ENCODE measurements around the gene MTG1.
A peak's percentile ranks its signal among the peaks of the same experiment; 100 is the strongest.
"Not testable (repeated sequence)": the region's sequence is repeated elsewhere in the genome, so short reads cannot be mapped to it uniquely, and the experiment has no call there.

MTG1 gene

GRCh38 chr10:133438711-133439273 is 44.8 kb downstream of the MTG1 start:
- no peaks in the 10 kb centered on the region for H3K9me3 ChIP-seq (ENCODE audit: insufficient read depth, low read length)

DNA sequence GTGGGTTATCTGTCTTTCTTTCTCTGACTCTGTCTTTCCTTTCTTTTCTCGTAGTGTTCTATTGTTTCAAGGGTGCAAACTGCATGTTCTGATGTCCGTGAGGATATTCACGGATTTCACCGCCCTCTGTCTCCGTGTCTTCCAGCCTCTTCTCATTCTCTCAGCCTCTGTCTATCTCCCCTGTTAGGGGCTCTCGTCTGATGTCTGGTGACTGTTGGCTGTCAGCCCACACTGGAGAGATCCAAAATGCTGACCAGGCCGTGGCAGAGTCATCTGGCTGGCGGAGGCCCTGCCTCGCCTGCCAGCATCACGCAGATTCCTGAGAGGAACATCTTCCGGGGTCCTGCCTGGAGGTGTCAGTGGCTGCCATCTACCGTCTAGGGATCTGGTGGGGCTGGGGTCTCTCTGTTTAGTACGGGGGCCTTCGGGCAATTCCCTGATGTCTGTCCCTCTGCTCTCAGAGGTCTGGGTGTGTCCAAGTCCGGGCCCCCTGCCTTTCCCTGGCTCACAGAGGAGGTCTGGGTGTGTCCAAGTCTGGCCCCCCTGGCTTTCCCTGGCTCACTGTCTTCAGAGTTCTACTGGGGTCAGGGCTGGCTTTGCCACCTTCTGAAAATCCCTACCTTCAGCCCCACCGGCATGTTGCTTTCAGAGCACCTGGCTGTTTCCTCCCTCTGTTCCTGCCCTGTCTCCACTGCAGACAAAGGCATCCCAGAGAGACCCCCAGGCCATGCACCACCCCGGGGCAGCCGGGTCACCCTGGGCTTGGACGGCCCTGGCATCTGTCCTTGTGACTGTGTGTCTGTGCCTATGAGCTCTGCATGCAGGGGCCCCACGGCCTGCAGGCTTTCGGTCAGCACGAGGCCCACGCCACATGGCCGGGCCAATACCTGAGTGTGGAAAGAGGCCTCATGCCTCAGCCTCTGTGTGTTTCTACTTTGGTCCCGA is 45.8 kb downstream of the MTG1 start:
- no peaks in the 10 kb centered on the region for H3K79me2 ChIP-seq (ENCODE audit: low read length)
- H2AFZ ChIP-seq (ENCODE audit: low read depth, low read length) = no peak overlapping the region
- peaks cover 3% of the 10 kb centered on the region; the same call in 1 of the 2 replicates for H3K4me1 ChIP-seq (ENCODE audit: low read length)
- no peak overlapping the region for H3K4me2 ChIP-seq (ENCODE audit: low read length)
- TF ChIP-seq, protein P1, sequence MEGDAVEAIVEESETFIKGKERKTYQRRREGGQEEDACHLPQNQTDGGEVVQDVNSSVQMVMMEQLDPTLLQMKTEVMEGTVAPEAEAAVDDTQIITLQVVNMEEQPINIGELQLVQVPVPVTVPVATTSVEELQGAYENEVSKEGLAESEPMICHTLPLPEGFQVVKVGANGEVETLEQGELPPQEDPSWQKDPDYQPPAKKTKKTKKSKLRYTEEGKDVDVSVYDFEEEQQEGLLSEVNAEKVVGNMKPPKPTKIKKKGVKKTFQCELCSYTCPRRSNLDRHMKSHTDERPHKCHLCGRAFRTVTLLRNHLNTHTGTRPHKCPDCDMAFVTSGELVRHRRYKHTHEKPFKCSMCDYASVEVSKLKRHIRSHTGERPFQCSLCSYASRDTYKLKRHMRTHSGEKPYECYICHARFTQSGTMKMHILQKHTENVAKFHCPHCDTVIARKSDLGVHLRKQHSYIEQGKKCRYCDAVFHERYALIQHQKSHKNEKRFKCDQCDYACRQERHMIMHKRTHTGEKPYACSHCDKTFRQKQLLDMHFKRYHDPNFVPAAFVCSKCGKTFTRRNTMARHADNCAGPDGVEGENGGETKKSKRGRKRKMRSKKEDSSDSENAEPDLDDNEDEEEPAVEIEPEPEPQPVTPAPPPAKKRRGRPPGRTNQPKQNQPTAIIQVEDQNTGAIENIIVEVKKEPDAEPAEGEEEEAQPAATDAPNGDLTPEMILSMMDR (IDR thresholded peaks at IDR 0.05; ENCODE audit: low read depth, low read length) = no peak
- TF ChIP-seq EZH2phosphoT487 (IDR thresholded peaks at IDR 0.05; ENCODE audit: low read depth) = no peak
- H3K4me3 ChIP-seq (ENCODE audit: low read length) = no peak overlapping the region
- no peak overlapping the region for H3K27ac ChIP-seq (ENCODE audit: low read length)
- H3K9ac ChIP-seq (ENCODE audit: low read length) = no peak overlapping the region
- no peaks in the 10 kb centered on the region for H4K20me1 ChIP-seq (ENCODE audit: insufficient read depth, low read length)
- H3K36me3 ChIP-seq (replicated peaks; ENCODE audit: low read depth, low read length) = no peaks in the 10 kb centered on the region
- no peaks in the 10 kb centered on the region for H3K9me3 ChIP-seq (ENCODE audit: insufficient read depth, low read length)
- H3K27me3 ChIP-seq (ENCODE audit: low read depth, low read length) = no peaks in the 10 kb centered on the region

More at GRCh38 chr10:133438711-133439273, 44.8 kb downstream of the MTG1 start:
- no peaks in the 10 kb centered on the region for H3K79me2 ChIP-seq (ENCODE audit: low read length)
- peaks cover 3% of the 10 kb centered on the region; the same call in 1 of the 2 replicates for H3K4me1 ChIP-seq (ENCODE audit: low read length)
- peak overlapping the region; percentile 30; the same call in 1 of the 2 replicates for H3K4me2 ChIP-seq (ENCODE audit: low read length)
- H3K36me3 ChIP-seq (replicated peaks; ENCODE audit: low read depth, low read length) = no peaks in the 10 kb centered on the region
- no peaks in the 10 kb centered on the region for H3K27me3 ChIP-seq (ENCODE audit: low read depth, low read length)
- no peaks in the 10 kb centered on the region for H4K20me1 ChIP-seq (ENCODE audit: insufficient read depth, low read length)
- no peak overlapping the region for H3K27ac ChIP-seq (ENCODE audit: low read length)
- H3K4me3 ChIP-seq (ENCODE audit: low read length) = no peak overlapping the region
- H2AFZ ChIP-seq (ENCODE audit: low read depth, low read length) = no peak overlapping the region
- TF ChIP-seq, protein P1 (IDR thresholded peaks at IDR 0.05; ENCODE audit: low read depth, low read length) = peak; percentile 52
- TF ChIP-seq EZH2phosphoT487 (IDR thresholded peaks at IDR 0.05; ENCODE audit: low read depth) = no peak
- no peak overlapping the region for H3K9ac ChIP-seq (ENCODE audit: low read length)

- H3K4me1 ChIP-seq (ENCODE audit: low read length) = peaks cover 3% of the 10 kb centered on the region; the same call in 1 of the 2 replicates
- no peaks in the 10 kb centered on the region for H3K9me3 ChIP-seq (ENCODE audit: insufficient read depth, low read length)
- TF ChIP-seq EZH2phosphoT487 (IDR thresholded peaks at IDR 0.05; ENCODE audit: low read depth) = no peak
- TF ChIP-seq, protein P1 (IDR thresholded peaks at IDR 0.05; ENCODE audit: low read depth, low read length) = no peak
- H3K9ac ChIP-seq (ENCODE audit: low read length) = no peak overlapping the region
- no peaks in the 10 kb centered on the region for H3K27me3 ChIP-seq (ENCODE audit: low read depth, low read length)
- no peak overlapping the region for H3K4me2 ChIP-seq (ENCODE audit: low read length)
- no peak overlapping the region for H2AFZ ChIP-seq (ENCODE audit: low read depth, low read length)
- H3K4me3 ChIP-seq (ENCODE audit: low read length) = no peak overlapping the region
- no peak overlapping the region for H3K27ac ChIP-seq (ENCODE audit: low read length)
- no peaks in the 10 kb centered on the region for H4K20me1 ChIP-seq (ENCODE audit: insufficient read depth, low read length)
- H3K36me3 ChIP-seq (replicated peaks; ENCODE audit: low read depth, low read length) = no peaks in the 10 kb centered on the region
- H3K79me2 ChIP-seq (ENCODE audit: low read length) = no peaks in the 10 kb centered on the region
Observed at GRCh38 chr10:133440633-133441285, 46.8 kb downstream of the MTG1 start.

DNA sequence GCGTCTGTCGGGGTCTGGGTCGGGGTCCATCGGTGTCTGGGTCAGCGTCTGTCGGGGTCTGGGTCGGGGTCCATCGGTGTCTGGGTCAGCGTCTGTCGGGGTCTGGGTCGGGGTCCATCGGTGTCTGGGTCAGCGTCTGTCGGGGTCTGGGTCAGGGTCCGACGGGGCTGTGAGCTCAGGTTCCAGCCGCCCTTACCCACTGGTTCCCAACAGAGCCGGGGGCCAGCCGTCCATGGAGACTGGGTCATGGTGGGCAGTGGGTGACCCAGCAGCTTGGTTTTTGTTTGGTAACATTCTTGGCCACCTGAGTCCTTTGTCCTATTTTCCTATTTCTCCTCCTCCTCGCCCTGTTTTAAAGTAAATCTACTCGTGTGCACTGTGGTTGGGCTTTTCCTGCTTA is 47.4 kb downstream of the MTG1 start:
- H3K79me2 ChIP-seq (ENCODE audit: low read length); H3K4me2 ChIP-seq (ENCODE audit: low read length); H3K9ac ChIP-seq (ENCODE audit: low read length); H3K9me3 ChIP-seq (ENCODE audit: insufficient read depth, low read length); H4K20me1 ChIP-seq (ENCODE audit: insufficient read depth, low read length); H3K27ac ChIP-seq (ENCODE audit: low read length); H2AFZ ChIP-seq (ENCODE audit: low read depth, low read length); H3K27me3 ChIP-seq (ENCODE audit: low read depth, low read length); H3K36me3 ChIP-seq (replicated peaks; ENCODE audit: low read depth, low read length); H3K4me1 ChIP-seq (ENCODE audit: low read length); H3K4me3 ChIP-seq (ENCODE audit: low read length): not testable (repeated sequence)
